Fibroblast of lung (primary cell): ENCODE results near the gene GNG5. TPM values are rescaled to one million over a fixed set of nuclear protein-coding genes. Genes with fewer than 3 reads are reported as not detected.

Source experiments
- DNase-seq, 2 donors: peaks; one replicate each; pipeline versions ENCODE4 v3.0.0 to v3.0.0-alpha.2; 2010; ENCODE audit warnings: low read depth in 2 of 2
- H2AFZ ChIP-seq: 2 replicates; pipeline ENCODE4 v1.5.1; 2012; ENCODE audit warnings: low read length, control low read depth, inconsistent platforms
- H3K27ac ChIP-seq: 2 replicates; pipeline ENCODE4 v1.5.1; 2011; ENCODE audit warnings: low read length, control low read depth; ENCODE audit not compliant: insufficient read depth
- H3K27me3 ChIP-seq: 2 replicates; pipeline ENCODE4 v1.5.1; 2011; ENCODE audit warnings: mild to moderate bottlenecking, low read length; ENCODE audit not compliant: control insufficient read depth, insufficient read depth
- H3K36me3 ChIP-seq: 2 replicates; pipeline ENCODE4 v1.5.1; 2011; ENCODE audit warnings: low read length; ENCODE audit not compliant: control insufficient read depth, insufficient read depth
- H3K4me1 ChIP-seq: 2 replicates; pipeline ENCODE4 v1.5.1; 2011; ENCODE audit warnings: low read length; ENCODE audit not compliant: control insufficient read depth, insufficient read depth; ENCODE audit errors: extremely low read depth
- H3K4me2 ChIP-seq: 2 replicates; pipeline ENCODE4 v1.5.1; 2011; ENCODE audit warnings: low read length, control low read depth; ENCODE audit not compliant: insufficient read depth; ENCODE audit errors: extremely low read depth
- H3K4me3 ChIP-seq, 4 experiments: fragments of 200-600 bp in 1 of 4; sonication (generic) in 1 of 4; replicated peaks in 1 of 4; 2 replicates each; pipeline ENCODE4 v1.5.1; 2011 to 2016; ENCODE audit warnings: low read length in 4 of 4, low read depth in 3 of 4, mild to moderate bottlenecking in 3 of 4, control low read depth in 2 of 4, inconsistent platforms in 1 of 4, mixed read lengths in 1 of 4; ENCODE audit not compliant: insufficient read depth in 1 of 4; ENCODE audit errors: control extremely low read depth in 1 of 4
- H3K79me2 ChIP-seq: 2 replicates; pipeline ENCODE4 v1.5.1; 2012; ENCODE audit warnings: mild to moderate bottlenecking, low read length, inconsistent platforms; ENCODE audit not compliant: control insufficient read depth, insufficient read depth
- H3K9ac ChIP-seq: 2 replicates; pipeline ENCODE4 v1.5.1; 2011; ENCODE audit warnings: mild to moderate bottlenecking, low read length, control low read depth; ENCODE audit not compliant: insufficient read depth
- H3K9me3 ChIP-seq: 2 replicates; pipeline ENCODE4 v1.5.1; 2012; ENCODE audit warnings: low read depth, low read length; ENCODE audit not compliant: control insufficient read depth, insufficient read depth
- H4K20me1 ChIP-seq: 2 replicates; pipeline ENCODE4 v1.5.1; 2011; ENCODE audit warnings: low read length; ENCODE audit not compliant: control insufficient read depth, insufficient read depth; ENCODE audit errors: extremely low read depth
- CTCF ChIP-seq, 2 donors: IDR thresholded peaks in 1 of 2; conservative IDR thresholded peaks in 1 of 2; 1 replicate in 1 of 2; 2 replicates in 1 of 2; pipeline ENCODE4 v1.5.1; 2011 to 2012; ENCODE audit warnings: low read length in 2 of 2, control low read depth in 1 of 2, inconsistent platforms in 1 of 2, low read depth in 1 of 2, mild to moderate bottlenecking in 1 of 2
- EZH2 ChIP-seq: IDR thresholded peaks from 2 replicates; pipeline ENCODE4 v1.5.1; 2012; ENCODE audit warnings: low read length, control low read depth, mild to moderate bottlenecking; ENCODE audit errors: missing control alignments
- polyA minus RNA-seq: library from RNA; depleted of rRNA, polyadenylated mRNA; stranded (reverse); fragments of >200 nt; gene quantifications from 2 replicates; pipeline ENCODE4 v1.2.3, GENCODE V29; 2011; ENCODE audit warnings: low replicate concordance
- polyA plus RNA-seq, 2 donors: library from polyadenylated mRNA; depleted of rRNA in 1 of 2; stranded (reverse) in 1 of 2; unstranded in 1 of 2; fragments of >200 nt; gene quantifications; 2 replicates each; pipeline ENCODE4 v1.2.1, GENCODE V29; 2011 to 2012; ENCODE audit warnings: missing spikeins in 1 of 2
- total RNA-seq: library from RNA; depleted of rRNA; stranded (reverse); fragments of >200 nt; gene quantifications from 2 replicates; pipeline ENCODE4 v1.2.1, GENCODE V29; 2014

GNG5 gene
- total RNA-seq (9.5 and 13.7 TPM in 2 replicates), polyA plus RNA-seq (59.4 and 73.3 TPM in 2 replicates), polyA minus RNA-seq (20.0 and 25.4 TPM in 2 replicates)
- polyA plus RNA-seq (2012), result 207 and 262 TPM in 2 replicates

- peak; percentile 93 to 97 for DNase-seq
Measured at GRCh38 chr1:84506002-84506728, at the start of gene GNG5, which contains the start of gene SPATA1. Gene GNG5, minus strand, starts transcription at chr1:84506581. Its CDS starts 490 bp downstream, at chr1:84506091. Gene SPATA1, plus strand, starts transcription at chr1:84506386. Its CDS starts 9,974 bp downstream, at chr1:84516360.

DNA sequence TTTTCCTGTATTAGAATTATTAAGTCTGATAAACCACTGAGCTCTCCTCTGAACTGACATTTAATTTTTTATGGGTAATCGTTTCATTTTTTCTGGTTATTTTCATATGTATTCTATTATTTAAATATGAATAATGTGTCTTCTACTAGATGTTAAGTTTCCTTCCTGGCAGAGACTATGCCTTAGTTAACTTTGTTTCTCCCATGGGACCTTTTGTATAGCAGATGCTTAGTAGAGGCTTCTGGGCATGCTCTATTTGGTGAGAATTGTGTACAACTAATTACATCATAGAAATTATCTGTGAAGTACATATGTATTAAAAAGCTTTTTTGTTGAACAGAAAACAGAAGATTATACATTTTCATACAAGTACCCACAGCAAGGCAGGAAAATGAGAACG, 44.4 kb upstream of the GNG5 start:
- H3K79me2 ChIP-seq, result no peaks in the 10 kb centered on the region
- no peak overlapping the region for H3K4me2 ChIP-seq
- H3K27ac ChIP-seq, result no peak overlapping the region
- H4K20me1 ChIP-seq, result no peaks in the 10 kb centered on the region
- no peaks in the 10 kb centered on the region for H3K9me3 ChIP-seq
- TF ChIP-seq CTCF (conservative IDR thresholded peaks at IDR 0.05 in 1 of 2, IDR thresholded peaks at IDR 0.05 in 1 of 2; ENCODE audit: low read depth in 1 of 2, low read length in 2 of 2) (no peak), EZH2 (no peak)
- no peaks in the 10 kb centered on the region for H3K36me3 ChIP-seq
- H2AFZ ChIP-seq, result no peak overlapping the region
- H3K4me3 ChIP-seq, result no peak overlapping the region
- no peak overlapping the region for H3K9ac ChIP-seq
- no peaks in the 10 kb centered on the region for H3K4me1 ChIP-seq
- DNase-seq, result no peak
- no peaks in the 10 kb centered on the region for H3K27me3 ChIP-seq

More at GRCh38 chr1:84506002-84506728, at the start of gene GNG5, which contains the start of gene SPATA1:
- Histone ChIP-seq H3K36me3 (no peaks in the 10 kb centered on the region), H3K4me2 (peak within 1 kb of the TSS; percentile 83), H3K27ac (peak within 1 kb of the TSS; percentile 94), H3K9ac (peak within 1 kb of the TSS; percentile 92), H3K79me2 (peaks cover 45% of the 10 kb centered on the region), H4K20me1 (no peaks in the 10 kb centered on the region), H3K4me3 (peak within 1 kb of the TSS; percentile 86 to 96 (median 90)), H2AFZ (peak within 1 kb of the TSS; percentile 68), H3K4me1 (no peaks in the 10 kb centered on the region), H3K27me3 (no peaks in the 10 kb centered on the region), H3K9me3 (no peaks in the 10 kb centered on the region)
- TF ChIP-seq EZH2 (no peak), CTCF (conservative IDR thresholded peaks at IDR 0.05 in 1 of 2, IDR thresholded peaks at IDR 0.05 in 1 of 2; ENCODE audit: low read depth in 1 of 2, low read length in 2 of 2) (no peak)

DNA sequence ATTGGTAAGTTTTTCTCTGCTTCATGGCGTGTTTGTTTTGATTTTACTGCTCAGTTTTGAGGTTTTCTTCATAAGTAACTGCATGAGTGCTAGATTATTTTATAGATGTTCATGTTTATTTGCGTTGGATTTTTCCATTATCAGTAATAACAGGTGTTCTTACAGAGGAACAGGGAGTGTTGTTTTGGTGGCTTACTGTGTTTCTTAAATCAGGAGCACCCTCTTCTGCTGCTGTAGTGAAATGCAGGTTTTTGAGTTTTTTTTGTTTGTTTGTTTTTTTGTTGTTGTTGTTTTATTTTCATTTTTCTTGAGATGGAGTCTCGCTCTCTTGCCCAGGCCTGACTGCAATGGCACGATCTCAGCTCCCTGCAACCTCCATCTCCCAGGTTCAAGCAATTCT, 35.3 kb upstream of the GNG5 start:
- H3K9ac ChIP-seq, result no peak overlapping the region
- H4K20me1 ChIP-seq, result no peaks in the 10 kb centered on the region
- no peak overlapping the region for H3K27ac ChIP-seq
- H3K4me3 ChIP-seq, result no peak overlapping the region
- H2AFZ ChIP-seq, result no peak overlapping the region
- H3K36me3 ChIP-seq, result no peaks in the 10 kb centered on the region
- no peaks in the 10 kb centered on the region for H3K27me3 ChIP-seq
- no peaks in the 10 kb centered on the region for H3K9me3 ChIP-seq
- no peaks in the 10 kb centered on the region for H3K4me1 ChIP-seq
- H3K79me2 ChIP-seq, result no peaks in the 10 kb centered on the region
- TF ChIP-seq CTCF (conservative IDR thresholded peaks at IDR 0.05 in 1 of 2, IDR thresholded peaks at IDR 0.05 in 1 of 2; ENCODE audit: low read depth in 1 of 2, low read length in 2 of 2), result peak in 1 of 2 donors; percentile 11
- no peak for TF ChIP-seq EZH2
- peak in 1 of 2 donors; percentile 15 for DNase-seq
- no peak overlapping the region for H3K4me2 ChIP-seq
